Endothelial cell of umbilical vein (primary cell): ENCODE data around the gene MLPH.

Source experiments
- EZH2 ChIP-seq: IDR thresholded peaks from 2 replicates; pipeline ENCODE4 v1.6.1; 2012; ENCODE audit warnings: borderline replicate concordance, low read depth, mild to moderate bottlenecking, moderate library complexity, low read length, inconsistent platforms; ENCODE audit not compliant: severe bottlenecking
- GATA2 ChIP-seq: IDR thresholded peaks from 2 replicates; pipeline ENCODE4 v1.7.0; 2011; ENCODE audit warnings: low read depth, mild to moderate bottlenecking, moderate library complexity, mixed read lengths, low read length; ENCODE audit not compliant: insufficient read length, insufficient read depth
- JUN ChIP-seq: IDR thresholded peaks from 2 replicates; pipeline ENCODE4 v1.6.1; 2011; ENCODE audit warnings: borderline replicate concordance, low read depth; ENCODE audit not compliant: insufficient read length, insufficient read depth
- MAX ChIP-seq: IDR thresholded peaks from 2 replicates; pipeline ENCODE4 v1.6.1; 2011; ENCODE audit not compliant: insufficient read depth, insufficient read length
- MYC ChIP-seq: IDR thresholded peaks from one replicate; pipeline ENCODE4 v1.6.1; 2011; ENCODE audit warnings: mild to moderate bottlenecking, low read depth, low read length
- POLR2A ChIP-seq: IDR thresholded peaks from 2 replicates; pipeline ENCODE4 v1.6.1; 2012; ENCODE audit warnings: low read depth, mild to moderate bottlenecking, control low read depth, low read length
- POLR2AphosphoS5 ChIP-seq: IDR thresholded peaks from 2 replicates; pipeline ENCODE4 v1.6.1; 2012; ENCODE audit warnings: low read depth, mild to moderate bottlenecking, control low read depth, low read length, moderate library complexity; ENCODE audit not compliant: insufficient read depth
- TF ChIP-seq, protein P1 (sequence below), 2 donors: IDR thresholded peaks; 1 replicate in 1 of 2; 2 replicates in 1 of 2; pipeline ENCODE4 v1.5.1; 2011; ENCODE audit warnings: low read length in 2 of 2, mild to moderate bottlenecking in 2 of 2, moderate library complexity in 2 of 2, control low read depth in 1 of 2, inconsistent platforms in 1 of 2, low read depth in 1 of 2; ENCODE audit not compliant: insufficient read depth in 1 of 2; ENCODE audit errors: extremely low read depth in 1 of 2

DNA sequence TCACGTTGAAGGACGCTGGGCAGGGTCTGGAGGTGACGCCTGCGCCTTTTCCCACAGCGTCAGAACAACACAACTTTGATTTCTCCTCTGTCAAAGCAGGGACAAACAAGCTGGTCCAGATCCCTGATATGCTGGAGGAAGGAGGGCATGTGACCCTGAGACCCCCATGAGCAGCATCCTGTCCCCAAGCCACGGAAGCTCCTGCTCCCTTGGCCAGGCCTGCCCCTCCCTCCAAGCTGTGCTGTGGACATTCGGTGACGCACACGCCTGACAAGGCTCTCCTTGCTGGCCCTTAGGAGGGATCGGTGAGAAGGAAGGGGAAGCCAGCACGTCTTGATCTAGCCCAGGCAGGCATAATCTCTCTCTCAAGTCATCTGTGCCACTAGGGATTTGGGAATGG is 11.3 kb downstream of the MLPH start:
- TF ChIP-seq, protein P1, sequence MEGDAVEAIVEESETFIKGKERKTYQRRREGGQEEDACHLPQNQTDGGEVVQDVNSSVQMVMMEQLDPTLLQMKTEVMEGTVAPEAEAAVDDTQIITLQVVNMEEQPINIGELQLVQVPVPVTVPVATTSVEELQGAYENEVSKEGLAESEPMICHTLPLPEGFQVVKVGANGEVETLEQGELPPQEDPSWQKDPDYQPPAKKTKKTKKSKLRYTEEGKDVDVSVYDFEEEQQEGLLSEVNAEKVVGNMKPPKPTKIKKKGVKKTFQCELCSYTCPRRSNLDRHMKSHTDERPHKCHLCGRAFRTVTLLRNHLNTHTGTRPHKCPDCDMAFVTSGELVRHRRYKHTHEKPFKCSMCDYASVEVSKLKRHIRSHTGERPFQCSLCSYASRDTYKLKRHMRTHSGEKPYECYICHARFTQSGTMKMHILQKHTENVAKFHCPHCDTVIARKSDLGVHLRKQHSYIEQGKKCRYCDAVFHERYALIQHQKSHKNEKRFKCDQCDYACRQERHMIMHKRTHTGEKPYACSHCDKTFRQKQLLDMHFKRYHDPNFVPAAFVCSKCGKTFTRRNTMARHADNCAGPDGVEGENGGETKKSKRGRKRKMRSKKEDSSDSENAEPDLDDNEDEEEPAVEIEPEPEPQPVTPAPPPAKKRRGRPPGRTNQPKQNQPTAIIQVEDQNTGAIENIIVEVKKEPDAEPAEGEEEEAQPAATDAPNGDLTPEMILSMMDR (IDR thresholded peaks at IDR 0.05; ENCODE audit: extremely low read depth in 1 of 2, insufficient read depth in 1 of 2, low read depth in 1 of 2, low read length in 2 of 2): no peak
- TF ChIP-seq POLR2A: no peak
- no peak for TF ChIP-seq EZH2
- TF ChIP-seq POLR2AphosphoS5: no peak
- no peak for TF ChIP-seq JUN
- TF ChIP-seq MAX: no peak
- TF ChIP-seq MYC: no peak
- no peak for TF ChIP-seq GATA2
